ENCODE data around the gene ELK3. TPM values are rescaled to one million over a fixed set of nuclear protein-coding genes. Genes with fewer than 3 reads are reported as not detected.

The ELK3 gene
- total RNA-seq, 1 experiment from 2014 or later = 0.45 TPM

GRCh38 chr12:96155781-96156180 is 38.4 kb upstream of the ELK3 start:
- Mint-ChIP-seq H3K27ac (ENCODE audit: unreplicated experiment) (no peak overlapping the region), H3K27me3 (ENCODE audit: insufficient read depth, unreplicated experiment) (no peaks in the 10 kb centered on the region), H3K36me3 (ENCODE audit: insufficient read depth, unreplicated experiment) (no peaks in the 10 kb centered on the region), H3K4me3 (ENCODE audit: unreplicated experiment) (no peak overlapping the region), H3K9me3 (ENCODE audit: unreplicated experiment) (no peaks in the 10 kb centered on the region), H3K4me1 (ENCODE audit: low read depth, unreplicated experiment) (no peaks in the 10 kb centered on the region)
- H3K9me3 ChIP-seq = no peaks in the 10 kb centered on the region
- H3K4me3 ChIP-seq (ENCODE audit: low read depth, low read length) = no peak overlapping the region
- H3K4me1 ChIP-seq = no peaks in the 10 kb centered on the region
- no peak for TF ChIP-seq CTCF (IDR thresholded peaks at IDR 0.05; ENCODE audit: insufficient read depth in 1 of 2, low read depth in 1 of 2, low read length in 1 of 2, severe bottlenecking in 1 of 2, unreplicated experiment in 1 of 2)
- ChIA-PET CTCF (no interaction called here), POLR2A (no interaction called here)
- BruUV-seq (replicated peaks) = no TSS peak
- intact Hi-C loops (cut with micrococcal nuclease; ENCODE audit: unreplicated experiment) = no loop called here
- no peaks in the 10 kb centered on the region for H3K27me3 ChIP-seq (replicated peaks; ENCODE audit: control insufficient read depth, insufficient read depth, low read length)
- no peak for DNase-seq
- no peaks in the 10 kb centered on the region for H3K36me3 ChIP-seq (ENCODE audit: control insufficient read depth, insufficient read depth, low read length)

GRCh38 chr12:96156211-96156610 is 38.0 kb upstream of the ELK3 start:
- POLR2A ChIA-PET = no interaction called here
- BruUV-seq (replicated peaks) = no TSS peak
- intact Hi-C loops (cut with micrococcal nuclease; ENCODE audit: unreplicated experiment) = no loop called here

GRCh38 chr12:96157427-96157826 is 36.7 kb upstream of the ELK3 start:
- no peak overlapping the region for H3K27ac Mint-ChIP-seq (ENCODE audit: unreplicated experiment)
- no peaks in the 10 kb centered on the region for H3K4me1 Mint-ChIP-seq (ENCODE audit: low read depth, unreplicated experiment)
- no peaks in the 10 kb centered on the region for H3K36me3 Mint-ChIP-seq (ENCODE audit: insufficient read depth, unreplicated experiment)
- BruUV-seq (replicated peaks) = no TSS peak
- no peaks in the 10 kb centered on the region; the same call in 1 of the 2 replicates for H3K27me3 ChIP-seq (replicated peaks; ENCODE audit: control insufficient read depth, insufficient read depth, low read length)
- ChIA-PET CTCF (no interaction called here), POLR2A (interaction anchor here (0.6 kb wide), 1 partner anchor 42 kb away, joined by 7 read pairs; no protein-coding TSS in a partner anchor)
- H3K4me1 ChIP-seq = no peaks in the 10 kb centered on the region
- no peak for DNase-seq
- H3K9me3 ChIP-seq = no peaks in the 10 kb centered on the region
- intact Hi-C loops (cut with micrococcal nuclease; ENCODE audit: unreplicated experiment) = no loop called here
- H3K4me3 Mint-ChIP-seq (ENCODE audit: unreplicated experiment) = no peak overlapping the region
- no peaks in the 10 kb centered on the region for H3K9me3 Mint-ChIP-seq (ENCODE audit: unreplicated experiment)
- no peak overlapping the region for H3K4me3 ChIP-seq (ENCODE audit: low read depth, low read length)
- no peaks in the 10 kb centered on the region for H3K27me3 Mint-ChIP-seq (ENCODE audit: insufficient read depth, unreplicated experiment)
- TF ChIP-seq CTCF (IDR thresholded peaks at IDR 0.05; ENCODE audit: insufficient read depth in 1 of 2, low read depth in 1 of 2, low read length in 1 of 2, severe bottlenecking in 1 of 2, unreplicated experiment in 1 of 2) = no peak
- no peaks in the 10 kb centered on the region for H3K36me3 ChIP-seq (ENCODE audit: control insufficient read depth, insufficient read depth, low read length)

More at GRCh38 chr12:96156211-96156610, 38.0 kb upstream of the ELK3 start:
- DNase-seq = no peak
- Histone ChIP-seq H3K27me3 (replicated peaks; ENCODE audit: control insufficient read depth, insufficient read depth, low read length) (no peaks in the 10 kb centered on the region), H3K36me3 (ENCODE audit: control insufficient read depth, insufficient read depth, low read length) (no peaks in the 10 kb centered on the region), H3K4me1 (no peaks in the 10 kb centered on the region), H3K4me3 (ENCODE audit: low read depth, low read length) (no peak overlapping the region), H3K9me3 (no peaks in the 10 kb centered on the region)
- TF ChIP-seq CTCF (IDR thresholded peaks at IDR 0.05; ENCODE audit: insufficient read depth in 1 of 2, low read depth in 1 of 2, low read length in 1 of 2, severe bottlenecking in 1 of 2, unreplicated experiment in 1 of 2) = no peak
- Mint-ChIP-seq H3K4me3 (ENCODE audit: unreplicated experiment) (no peak overlapping the region), H3K9me3 (ENCODE audit: unreplicated experiment) (no peaks in the 10 kb centered on the region), H3K27me3 (ENCODE audit: insufficient read depth, unreplicated experiment) (no peaks in the 10 kb centered on the region), H3K36me3 (ENCODE audit: insufficient read depth, unreplicated experiment) (no peaks in the 10 kb centered on the region), H3K27ac (ENCODE audit: unreplicated experiment) (no peak overlapping the region), H3K4me1 (ENCODE audit: low read depth, unreplicated experiment) (no peaks in the 10 kb centered on the region)
- CTCF ChIA-PET = no interaction called here

All from Caco-2 (cell line).